Nucleus accumbens (tissue), 56 donors: ENCODE results near the gene TOMM20.
"Not testable (repeated sequence)": the region's sequence is repeated elsewhere in the genome, so short reads cannot be mapped to it uniquely, and the experiment has no call there.

ENCODE experiments used
- DNase-seq, 56 donors: peaks; one replicate each; lab custom pipeline; 2025; lab: John Stamatoyannopoulos, UW

TOMM20 gene

GRCh38 chr1:235085411-235086117, 43.1 kb downstream of the TOMM20 start:
- DNase-seq: not testable (repeated sequence)

DNA sequence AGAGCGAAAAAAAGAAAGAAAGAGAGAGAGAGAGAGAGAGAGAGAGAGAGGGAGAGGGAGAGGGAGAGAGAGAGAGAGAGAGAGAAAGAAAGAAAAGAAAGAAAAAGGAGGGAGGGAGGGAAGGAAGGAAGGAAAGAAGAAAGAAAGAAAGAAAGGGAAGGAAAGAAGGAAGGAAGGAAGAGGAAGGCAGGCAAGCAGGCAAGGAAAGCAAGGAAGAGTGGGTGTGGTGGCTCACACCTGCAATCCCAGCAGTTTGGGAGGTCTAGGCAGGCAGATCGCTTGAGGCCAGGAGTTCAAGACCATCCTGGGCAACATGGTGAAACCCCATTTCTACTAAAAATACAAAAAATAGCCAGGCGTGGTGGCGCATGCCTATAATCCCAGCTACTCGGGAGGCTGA, 47.8 kb downstream of the TOMM20 start:
- DNase-seq: not testable (repeated sequence)

DNA sequence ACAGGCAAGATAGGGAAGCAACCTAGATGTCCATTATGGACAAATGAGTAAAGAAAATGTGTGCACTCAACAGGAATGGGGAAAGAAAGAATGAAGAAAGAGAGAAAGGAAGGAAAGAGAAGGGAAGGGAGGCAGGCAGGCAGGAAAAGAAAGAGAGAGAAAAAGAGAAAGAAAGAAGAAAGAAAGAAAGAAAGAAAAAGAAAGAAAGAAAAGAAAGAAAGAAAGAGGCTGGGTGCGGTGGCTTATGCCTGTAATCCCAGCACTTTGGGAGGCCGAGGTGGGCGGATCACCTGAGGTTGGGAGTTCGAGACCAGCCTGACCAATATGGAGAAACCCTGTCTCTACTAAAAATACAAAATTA, 48.4 kb downstream of the TOMM20 start:
- not testable (repeated sequence) for DNase-seq

DNA sequence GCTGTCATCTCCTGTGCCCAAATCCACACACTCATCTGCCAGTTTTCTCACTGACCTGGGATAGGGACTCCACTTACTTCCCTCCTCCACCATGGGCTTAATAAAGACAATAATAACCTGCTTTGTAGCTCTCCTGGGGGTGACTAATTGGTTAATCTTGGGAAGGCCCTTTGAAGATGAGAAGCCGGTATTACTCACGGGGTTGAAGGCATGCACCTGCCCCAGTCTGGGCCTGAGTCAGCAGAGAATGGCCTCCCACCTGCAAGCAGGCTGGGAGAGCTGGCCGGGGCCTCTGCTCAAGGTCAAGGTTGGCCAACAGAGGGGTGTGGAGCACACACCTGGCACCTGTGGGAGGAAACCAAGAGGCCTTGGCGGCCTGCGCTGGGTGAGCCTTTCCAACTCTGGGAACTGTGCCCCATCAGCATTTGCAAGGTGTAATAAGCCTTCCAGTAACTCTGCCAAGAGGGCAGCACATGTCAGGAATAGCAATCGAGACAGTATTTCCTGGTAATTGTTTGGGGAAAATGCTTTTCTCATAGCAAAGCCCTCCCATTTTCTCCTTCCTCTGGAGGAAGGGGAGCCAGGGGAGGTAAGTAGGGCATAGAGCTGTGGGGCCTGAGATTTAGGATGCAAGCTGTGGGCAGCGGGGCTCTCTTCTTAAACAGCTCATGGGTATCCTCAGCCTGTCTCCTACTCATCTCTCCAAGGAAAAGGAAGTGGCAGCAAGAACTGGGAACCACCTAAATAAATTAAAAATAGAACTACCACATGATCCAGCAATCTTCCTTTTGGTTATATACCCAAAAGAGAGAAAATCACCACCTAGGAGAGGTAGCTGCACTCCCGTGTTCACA, 49.0 kb downstream of the TOMM20 start:
- no peak for DNase-seq

GRCh38 chr1:235078480-235079381, 49.9 kb downstream of the TOMM20 start:
- DNase-seq: no peak

GRCh38 chr1:235077571-235078479, 50.8 kb downstream of the TOMM20 start:
- no peak for DNase-seq

- no peak for DNase-seq
Observed at GRCh38 chr1:235077163-235077540, 51.5 kb downstream of the TOMM20 start.

GRCh38 chr1:235076504-235077162, 52.0 kb downstream of the TOMM20 start:
- no peak for DNase-seq

- no peak for DNase-seq
Observed at GRCh38 chr1:235075777-235076308, 52.8 kb downstream of the TOMM20 start.

DNA sequence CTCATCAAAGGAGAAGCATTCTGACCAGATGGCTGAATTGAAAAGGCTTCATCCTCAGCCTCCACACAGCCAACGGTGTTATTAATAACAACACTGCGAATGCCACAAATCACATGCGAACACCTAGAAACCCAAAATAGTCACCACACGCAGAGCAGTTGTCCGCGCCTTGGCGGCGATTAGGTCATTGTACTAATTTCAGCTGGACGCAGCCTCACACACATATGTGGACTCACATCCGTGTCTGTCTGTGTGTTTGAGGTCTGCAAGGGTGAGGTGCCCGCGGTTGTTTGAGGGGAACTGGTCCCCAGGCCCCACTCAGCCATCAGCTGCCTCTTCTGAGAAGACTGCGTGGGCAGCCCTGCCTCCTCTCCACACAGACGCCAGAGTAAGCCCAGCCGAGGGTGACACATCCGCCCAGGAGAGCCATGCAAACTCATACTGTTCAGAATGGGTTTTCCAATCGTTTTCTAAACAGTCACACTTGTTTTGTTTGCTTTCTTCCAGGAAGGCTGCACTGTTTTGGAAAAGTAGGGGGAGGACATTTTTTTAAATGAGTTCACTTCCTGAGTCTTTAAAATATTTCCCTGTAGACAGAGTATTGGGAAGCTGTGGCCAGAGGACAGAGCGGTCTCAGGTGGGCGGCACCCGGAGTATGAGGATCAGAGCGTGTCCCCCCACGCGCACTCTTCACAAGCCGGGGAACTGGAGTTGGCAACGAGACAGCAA, 53.4 kb downstream of the TOMM20 start:
- DNase-seq: peak in 35 of 56 donors; percentile 10 to 70 (median 32)

GRCh38 chr1:235074523-235075047, 54.1 kb downstream of the TOMM20 start:
- peak in 38 of 56 donors; percentile 7 to 70 (median 36) for DNase-seq

- DNase-seq: peak in 1 of 56 donors; percentile 44
Observed at GRCh38 chr1:235073968-235074522, 54.6 kb downstream of the TOMM20 start.

DNA sequence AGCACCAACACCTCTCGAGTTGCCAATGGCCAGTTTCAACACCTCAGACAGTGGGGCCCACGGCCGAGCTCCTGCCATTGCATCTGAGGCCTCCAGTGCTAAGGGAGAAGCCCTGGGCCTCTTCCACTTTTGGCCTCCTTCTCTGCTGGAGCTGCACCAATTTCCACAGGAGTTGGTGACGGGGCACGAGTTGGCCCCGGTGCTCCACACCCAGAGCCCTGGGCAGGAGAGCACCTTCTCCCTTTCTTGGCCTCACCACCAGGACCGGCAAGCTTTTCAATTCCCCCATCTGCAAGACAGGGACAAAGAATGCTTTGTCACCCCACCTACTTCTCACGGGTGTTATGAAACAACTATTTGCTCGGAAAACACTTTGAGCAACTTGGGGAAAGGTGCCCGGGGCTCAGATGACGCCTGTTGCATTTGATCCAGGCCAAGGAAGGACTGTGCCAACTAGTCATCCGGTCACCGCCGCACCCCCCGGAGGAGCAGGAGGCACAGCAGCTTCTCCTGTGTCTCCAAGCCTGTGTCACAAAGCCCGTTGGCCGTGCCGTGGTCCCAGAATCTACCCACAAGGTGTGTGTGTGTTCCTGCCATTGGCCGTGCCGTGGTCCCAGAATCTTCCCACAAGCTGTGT, 55.2 kb downstream of the TOMM20 start:
- DNase-seq: peak in 31 of 56 donors; percentile 11 to 69 (median 41)

- not testable (repeated sequence) for DNase-seq
Observed at GRCh38 chr1:235072577-235072976, 56.1 kb downstream of the TOMM20 start.

GRCh38 chr1:235072096-235072495, 56.5 kb downstream of the TOMM20 start:
- no peak for DNase-seq

DNA sequence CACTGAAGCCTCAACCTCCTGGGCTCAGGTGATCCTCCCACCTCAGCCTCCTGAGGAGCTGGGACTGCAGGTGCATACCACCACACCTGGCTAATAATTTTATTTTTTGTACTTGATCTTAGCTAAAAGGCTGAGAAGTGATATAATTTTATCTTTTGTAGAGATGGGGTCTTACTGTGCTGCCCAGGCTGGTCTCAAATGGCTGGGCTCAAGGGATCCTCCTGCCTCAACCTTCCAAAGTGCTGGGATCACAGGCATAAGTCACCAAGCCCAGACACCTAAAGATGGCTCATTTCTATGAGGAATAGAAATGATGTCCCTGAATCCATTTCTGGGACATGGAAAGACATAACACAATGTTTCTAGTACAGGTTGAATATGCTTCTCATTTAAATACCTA, 57.8 kb downstream of the TOMM20 start:
- no peak for DNase-seq
